HCT116 (cell line): Measurements from ENCODE around the gene TOX3. TPM values are rescaled to one million over a fixed set of nuclear protein-coding genes. Genes with fewer than 3 reads are reported as not detected.

Experiments used
- ATAC-seq: fragments of 200-7000 bp; cut with Tn5 transposase; 2 replicates; pipeline ENCODE4 v1.9.1; 2020; ENCODE audit warnings: mild to moderate bottlenecking, moderate library complexity
- BruUV-seq: library from RNA; stranded (reverse); fragments of 400-500 nt; replicated peaks from 2 replicates; lab custom pipeline; 2021; lab: Mats Ljungman, UMichigan
- CTCF ChIA-PET: fragments of 300-600 bp; sonication (Branson Sonifier 250); formaldehyde crosslinking; loops from one replicate; lab custom pipeline; 2021; ENCODE audit warnings: antibody characterized with exemption; lab: Charles Lee
- POLR2A ChIA-PET: fragments of 300-600, 350-600 bp; sonication (Branson Sonifier 250); formaldehyde crosslinking; loops from one replicate; lab custom pipeline; 2021; ENCODE audit warnings: antibody characterized with exemption; lab: Charles Lee
- RAD21 ChIA-PET, 2 experiments: fragments of 300-600 bp; sonication (Branson Sonifier 250); formaldehyde crosslinking; loops; one replicate each; lab custom pipeline; 2023; ENCODE audit warnings: low total read pairs in 2 of 2; ENCODE audit not compliant: uncharacterized antibody in 2 of 2, unreplicated experiment in 2 of 2, low non-redundant PET in 1 of 2; lab: Charles Lee
- DNase-seq: peaks from one replicate; pipeline ENCODE4 v3.0.0-alpha.2; 2010; ENCODE audit warnings: low read depth, low spot score
- H2AFZ ChIP-seq: fragments of 200-600 bp; shearing (Covaris generic), sonication (generic); 2 replicates; pipeline ENCODE4 v1.6.1; 2017; ENCODE audit warnings: low read depth, mixed run types, mixed read lengths, antibody characterized with exemption, low read length; ENCODE audit not compliant: poor library complexity, severe bottlenecking
- H3K27ac ChIP-seq: 2 replicates; pipeline ENCODE4 v1.5.1; 2012; ENCODE audit warnings: low read depth, low read length
- H3K27me3 ChIP-seq: fragments of 200-600 bp; sonication (generic); 2 replicates; pipeline ENCODE4 v1.6.1; 2016; ENCODE audit warnings: mixed run types, low read length, mixed read lengths; ENCODE audit not compliant: insufficient read depth
- H3K36me3 ChIP-seq, 2 experiments: fragments of 200-500 bp in 1 of 2; fragments of 200-600 bp in 1 of 2; sonication (Bioruptor generic) in 1 of 2; sonication (generic) in 1 of 2; 2 replicates each; pipeline versions ENCODE4 v1.5.1 to v1.6.1; 2014 to 2016; ENCODE audit warnings: low read length in 2 of 2, inconsistent platforms in 1 of 2, mixed read lengths in 1 of 2, mixed run types in 1 of 2; ENCODE audit not compliant: insufficient read depth in 2 of 2, control insufficient read depth in 1 of 2
- H3K4me1 ChIP-seq, 2 experiments: fragments of 200-600 bp in 1 of 2; sonication (generic) in 1 of 2; 2 replicates each; pipeline versions ENCODE4 v1.5.1 to v1.6.1; 2012 to 2017; ENCODE audit warnings: low read length in 2 of 2, inconsistent platforms in 1 of 2, mild to moderate bottlenecking in 1 of 2, mixed read lengths in 1 of 2, mixed run types in 1 of 2, moderate library complexity in 1 of 2; ENCODE audit not compliant: insufficient read depth in 2 of 2, control insufficient read depth in 1 of 2
- H3K4me2 ChIP-seq: fragments of 200-600 bp; sonication (generic); 2 replicates; pipeline ENCODE4 v1.6.1; 2017; ENCODE audit warnings: mixed run types, low read length, mixed read lengths
- H3K4me3 ChIP-seq, 2 experiments: fragments of 200-600 bp in 1 of 2; sonication (generic) in 1 of 2; replicated peaks in 1 of 2; 2 replicates each; pipeline ENCODE4 v1.5.1; 2011 to 2016; ENCODE audit warnings: low read length in 2 of 2, control low read depth in 1 of 2, low read depth in 1 of 2, mild to moderate bottlenecking in 1 of 2, mixed read lengths in 1 of 2, mixed run types in 1 of 2
- H3K79me2 ChIP-seq: fragments of 200-600 bp; sonication (generic); 2 replicates; pipeline ENCODE4 v1.6.1; 2017; ENCODE audit warnings: mild to moderate bottlenecking, mixed run types, low read length, moderate library complexity, mixed read lengths; ENCODE audit not compliant: insufficient read depth
- H3K9ac ChIP-seq: fragments of 200-600 bp; sonication (generic); 2 replicates; pipeline ENCODE4 v1.6.1; 2016; ENCODE audit warnings: low read length, mixed read lengths
- H3K9me2 ChIP-seq: fragments of 200-600 bp; sonication (generic), shearing (Covaris generic); 2 replicates; pipeline ENCODE4 v1.6.1; 2017; ENCODE audit warnings: mixed run types, mild to moderate bottlenecking, moderate library complexity; ENCODE audit not compliant: insufficient read depth
- H3K9me3 ChIP-seq, 2 experiments: fragments of 200-500 bp in 1 of 2; fragments of 200-600 bp in 1 of 2; sonication (Bioruptor generic) in 1 of 2; sonication (generic) in 1 of 2; 2 replicates each; pipeline ENCODE4 v1.6.1; 2014 to 2017; ENCODE audit warnings: low read length in 2 of 2, mixed read lengths in 2 of 2, inconsistent platforms in 1 of 2, low read depth in 1 of 2, mild to moderate bottlenecking in 1 of 2, mixed run types in 1 of 2, moderate library complexity in 1 of 2; ENCODE audit not compliant: control insufficient read depth in 1 of 2, insufficient read depth in 1 of 2
- H4K20me1 ChIP-seq: fragments of 200-600 bp; sonication (generic), shearing (Covaris generic); 2 replicates; pipeline ENCODE4 v1.6.1; 2017; ENCODE audit warnings: mixed run types, mild to moderate bottlenecking, moderate library complexity; ENCODE audit not compliant: insufficient read depth
- ELF1 ChIP-seq: IDR thresholded peaks from 2 replicates; pipeline ENCODE4 v1.6.1; 2012; ENCODE audit warnings: low read depth, borderline replicate concordance
- EZH2phosphoT487 ChIP-seq: fragments of 200-600 bp; IDR thresholded peaks from 2 replicates; pipeline ENCODE4 v1.6.1; 2018; ENCODE audit warnings: antibody characterized with exemption, borderline replicate concordance
- JUND ChIP-seq: IDR thresholded peaks from 2 replicates; pipeline ENCODE4 v1.6.1; 2012
- POLR2A ChIP-seq: IDR thresholded peaks from 2 replicates; pipeline ENCODE4 v1.7.0; 2011; ENCODE audit warnings: borderline replicate concordance; ENCODE audit not compliant: insufficient read depth, insufficient read length; ENCODE audit errors: extremely low read depth
- RAD21 ChIP-seq: IDR thresholded peaks from 2 replicates; pipeline ENCODE4 v1.6.1; 2012; ENCODE audit warnings: low read depth, mild to moderate bottlenecking
- SP1 ChIP-seq: IDR thresholded peaks from 2 replicates; pipeline ENCODE4 v1.6.1; 2012; ENCODE audit warnings: low read depth
- YY1 ChIP-seq: IDR thresholded peaks from 2 replicates; pipeline ENCODE4 v1.6.1; 2011; ENCODE audit warnings: low read length, low read depth, moderate library complexity, mild to moderate bottlenecking; ENCODE audit not compliant: insufficient replicate concordance; ENCODE audit errors: extremely low read depth
- ZBTB33 ChIP-seq: IDR thresholded peaks from 2 replicates; pipeline ENCODE4 v1.6.1; 2011; ENCODE audit warnings: mild to moderate bottlenecking, low read length, moderate library complexity; ENCODE audit not compliant: insufficient replicate concordance; ENCODE audit errors: extremely low read depth
- ZNF274 ChIP-seq: fragments of 200-500 bp; sonication (Bioruptor generic); IDR thresholded peaks from 2 replicates; pipeline ENCODE4 v1.6.1; 2014; ENCODE audit warnings: mild to moderate bottlenecking, low read depth, low read length, inconsistent platforms
- intact Hi-C: fragments of 100-400 bp; cut with micrococcal nuclease; formaldehyde crosslinking; loops from 2 replicates; pipeline ENCODE4 v1.10.0; 2022
- total RNA-seq: library from RNA; stranded (reverse); gene quantifications from one replicate; pipeline ENCODE4 v1.2.1, GENCODE V29; 2021; ENCODE audit not compliant: unreplicated experiment

Gene TOX3
- total RNA-seq, 1 experiment from 2014 or later: not detected

- no peak for TF ChIP-seq SP1
- TF ChIP-seq JUND: no peak
Observed at GRCh38 chr16:52469775-52470174, 77.2 kb downstream of the TOX3 start (continued).

GRCh38 chr16:52469091-52469490 is 77.9 kb downstream of the TOX3 start:
- H4K20me1 ChIP-seq: no peaks in the 10 kb centered on the region
- intact Hi-C loops: no loop called here
- POLR2A ChIA-PET: no interaction called here
- no peak overlapping the region for H3K9ac ChIP-seq
- no peaks in the 10 kb centered on the region for H3K79me2 ChIP-seq
- ATAC-seq (no peak), DNase-seq (no peak)
- CTCF ChIA-PET: no interaction called here
- H3K4me2 ChIP-seq: no peak overlapping the region
- TF ChIP-seq POLR2A (no peak), ZNF274 (no peak), EZH2phosphoT487 (no peak), ZBTB33 (no peak), ELF1 (no peak), YY1 (no peak), RAD21 (no peak), JUND (no peak)
- no peaks in the 10 kb centered on the region for H3K27me3 ChIP-seq
- H3K9me3 ChIP-seq: peaks cover 4 to 6% of the 10 kb centered on the region in 2 experiments; a peak in 2 of 4 replicates
- no peak overlapping the region for H2AFZ ChIP-seq
- no peaks in the 10 kb centered on the region for H3K9me2 ChIP-seq
- RAD21 ChIA-PET: no interaction called here
- no peaks in the 10 kb centered on the region for H3K4me1 ChIP-seq
- H3K4me3 ChIP-seq: no peak overlapping the region
- BruUV-seq: no TSS peak
- H3K36me3 ChIP-seq: no peaks in the 10 kb centered on the region
- H3K27ac ChIP-seq: no peak overlapping the region
